NT2/D1 (cell line): ENCODE results near the gene GPD1L.

Experiments
- SUZ12 ChIP-seq: IDR thresholded peaks from 2 replicates; pipeline ENCODE4 v1.6.1; 2011; ENCODE audit not compliant: insufficient read length, insufficient read depth; ENCODE audit errors: extremely low read depth
- YY1 ChIP-seq: IDR thresholded peaks from 2 replicates; pipeline ENCODE4 v1.6.1; 2011; ENCODE audit not compliant: insufficient read length, insufficient read depth
- ZNF274 ChIP-seq: IDR thresholded peaks from 2 replicates; pipeline ENCODE4 v1.6.1; 2011; ENCODE audit warnings: mild to moderate bottlenecking, low read depth, low read length

DNA sequence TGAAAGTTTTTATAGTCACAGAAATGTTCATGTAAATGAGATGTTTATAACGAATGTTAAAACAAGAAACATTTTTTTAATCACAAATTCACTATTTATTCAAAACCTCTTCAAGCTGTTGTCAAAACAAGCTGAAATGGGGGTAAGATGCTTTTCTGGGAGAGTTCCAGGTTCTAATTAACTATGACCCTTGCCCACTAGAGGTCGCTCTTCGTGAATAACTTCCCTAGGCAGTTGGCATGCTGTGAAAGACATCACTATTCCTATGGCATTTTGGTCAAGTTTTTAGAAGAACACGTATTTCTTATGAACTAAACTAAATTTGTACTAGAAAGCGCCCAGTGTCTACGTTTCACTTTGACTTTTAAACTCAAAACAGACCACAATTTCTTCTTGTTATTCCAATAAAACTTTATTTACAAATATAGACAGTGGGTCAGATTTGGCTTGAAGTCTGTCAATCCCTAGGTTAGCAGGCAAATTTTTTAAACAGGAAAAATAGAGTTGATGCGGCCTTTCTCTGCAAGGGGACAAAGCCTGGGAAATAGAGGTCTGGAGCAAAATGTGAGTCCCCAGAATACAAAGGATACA lies 69.3 kb downstream of the GPD1L start:
- TF ChIP-seq ZNF274, result no peak
- no peak for TF ChIP-seq SUZ12
- no peak for TF ChIP-seq YY1
